K562 (cell line): Measurements from ENCODE around the gene VKORC1. TPM values are rescaled to one million over a fixed set of nuclear protein-coding genes. Genes with fewer than 3 reads are reported as not detected.
A peak's percentile ranks its signal among the peaks of the same experiment; 100 is the strongest.

Experiments used
- ATAC-seq: fragments of 200-7000 bp; cut with Tn5 transposase; 3 replicates; pipeline ENCODE4 v1.9.1; 2020; ENCODE audit warnings: moderate library complexity
- BruUV-seq: library from RNA; stranded (reverse); fragments of 400-500 nt; replicated peaks from 2 replicates; lab custom pipeline; 2021; lab: Mats Ljungman, UMichigan
- CTCF ChIA-PET: fragments of 300-600 bp; formaldehyde crosslinking; extraction: SDS; loops from one replicate; lab custom pipeline; 2021; ENCODE audit warnings: low intra/inter-chr PET ratio; lab: Yijun Ruan, JAX
- POLR2A ChIA-PET: fragments of 300-600, 350-650 bp; sonication (Branson Sonifier 250); formaldehyde crosslinking; extraction: SDS; loops from one replicate; lab custom pipeline; 2021; ENCODE audit warnings: antibody characterized with exemption, inconsistent platforms; lab: Yijun Ruan, JAX
- DNase-seq, 4 experiments: peaks; one replicate each; pipeline versions ENCODE4 v3.0.0 to v3.0.0-alpha.2; 2011 to 2018; ENCODE audit warnings: low spot score in 3 of 4, mixed read lengths in 3 of 4; ENCODE audit errors: extremely low read depth in 1 of 4
- FAIRE-seq: peaks from 2 replicates; lab custom pipeline; 2011; peaks lifted over from hg19 to GRCh38; lab: Jason Lieb, UNC
- H2AFZ ChIP-seq: 2 replicates; pipeline ENCODE4 v1.6.0; 2011; ENCODE audit warnings: low read depth, low read length, control low read depth, inconsistent platforms
- H3K27ac ChIP-seq: fragments of 200-600 bp; 3 replicates; pipeline ENCODE4 v1.8.0; 2011; ENCODE audit warnings: low read depth, mild to moderate bottlenecking, control low read depth, inconsistent platforms, low read length, moderate library complexity, mixed read lengths; ENCODE audit errors: extremely low read depth
- H3K27me3 ChIP-seq, 2 experiments: fragments of 300-600 bp in 1 of 2; 2 replicates in 1 of 2; 3 replicates in 1 of 2; pipeline versions ENCODE4 v1.6.0 to v1.8.0; 2011; ENCODE audit warnings: inconsistent platforms in 2 of 2, low read length in 2 of 2, mild to moderate bottlenecking in 1 of 2, mixed read lengths in 1 of 2, moderate library complexity in 1 of 2; ENCODE audit not compliant: control insufficient read depth in 2 of 2, insufficient read depth in 2 of 2
- H3K36me3 ChIP-seq: fragments of 300-600 bp; 3 replicates; pipeline ENCODE4 v1.8.0; 2011; ENCODE audit warnings: mild to moderate bottlenecking, low read length, inconsistent platforms; ENCODE audit not compliant: control insufficient read depth, insufficient read depth
- H3K4me1 ChIP-seq, 2 experiments: fragments of 200-600 bp in 1 of 2; replicated peaks in 1 of 2; 2 replicates in 1 of 2; 3 replicates in 1 of 2; pipeline versions ENCODE4 v1.5.1 to v1.8.0; 2011; ENCODE audit warnings: inconsistent platforms in 2 of 2, low read length in 2 of 2, mild to moderate bottlenecking in 1 of 2, mixed read lengths in 1 of 2, moderate library complexity in 1 of 2; ENCODE audit not compliant: control insufficient read depth in 2 of 2, insufficient read depth in 2 of 2
- H3K4me2 ChIP-seq: 2 replicates; pipeline ENCODE4 v1.6.1; 2011; ENCODE audit warnings: low read length, control low read depth, inconsistent platforms, mixed read lengths; ENCODE audit not compliant: insufficient read depth
- H3K4me3 ChIP-seq: fragments of 200-600 bp; sonication (generic), shearing (Covaris generic); 2 replicates; pipeline ENCODE4 v1.5.1; 2016; ENCODE audit warnings: control low read depth, inconsistent platforms
- H3K79me2 ChIP-seq: fragments of 200-600 bp; 3 replicates; pipeline ENCODE4 v1.8.0; 2011; ENCODE audit warnings: low read length, inconsistent platforms; ENCODE audit not compliant: control insufficient read depth, insufficient read depth
- H3K9ac ChIP-seq, 2 experiments: 2 replicates each; pipeline versions ENCODE4 v1.6.0 to v1.6.1; 2011; ENCODE audit warnings: low read depth in 2 of 2, low read length in 2 of 2, control low read depth in 1 of 2, inconsistent platforms in 1 of 2, mild to moderate bottlenecking in 1 of 2, mixed read lengths in 1 of 2; ENCODE audit not compliant: insufficient read depth in 1 of 2
- H3K9me1 ChIP-seq: one replicate; pipeline ENCODE4 v1.6.0; 2011; ENCODE audit warnings: inconsistent platforms, mild to moderate bottlenecking, low read length, moderate library complexity; ENCODE audit not compliant: control insufficient read depth, insufficient read depth
- H3K9me3 ChIP-seq: replicated peaks from 2 replicates; pipeline ENCODE4 v1.5.1; 2011; ENCODE audit warnings: low read depth, low read length, inconsistent platforms; ENCODE audit not compliant: control insufficient read depth, insufficient read depth
- H4K20me1 ChIP-seq: replicated peaks from 2 replicates; pipeline ENCODE4 v1.6.1; 2011; ENCODE audit warnings: low read length, inconsistent platforms, mixed read lengths; ENCODE audit not compliant: control insufficient read depth, insufficient read depth
- CTCF ChIP-seq, 3 experiments: IDR thresholded peaks in 2 of 3; conservative IDR thresholded peaks in 1 of 3; 2 replicates each; pipeline ENCODE4 v1.5.1; 2011 to 2012; ENCODE audit warnings: low read length in 3 of 3, mild to moderate bottlenecking in 3 of 3, control low read depth in 2 of 3, improper control_type of control experiment in 1 of 3, inconsistent platforms in 1 of 3, low read depth in 1 of 3, mixed read lengths in 1 of 3, moderate library complexity in 1 of 3; ENCODE audit not compliant: insufficient read depth in 2 of 3
- DEAF1 ChIP-seq: fragments of 450-650 bp; formaldehyde crosslinking; IDR thresholded peaks from 2 replicates; pipeline ENCODE4 v1.4.0; 2020; ENCODE audit warnings: mild to moderate bottlenecking, moderate library complexity
- DLX4 ChIP-seq: fragments of 250-450 bp; sonication (Bioruptor Pico); IDR thresholded peaks from 2 replicates; pipeline ENCODE4 v1.6.1; 2021; ENCODE audit warnings: mild to moderate bottlenecking
- DNMT1 ChIP-seq: fragments of 450-650 bp; IDR thresholded peaks from 2 replicates; pipeline ENCODE4 v1.6.1; 2016; ENCODE audit warnings: antibody characterized with exemption, mild to moderate bottlenecking
- ETS1 ChIP-seq: conservative IDR thresholded peaks from 2 replicates; pipeline ENCODE4 v1.6.1; 2011; ENCODE audit warnings: low read depth, mild to moderate bottlenecking, low read length; ENCODE audit not compliant: control insufficient read depth
- IFI16 ChIP-seq: fragments of 250-450 bp; sonication (Bioruptor Pico); IDR thresholded peaks from 2 replicates; pipeline ENCODE4 v2.1.2; 2022; ENCODE audit warnings: mild to moderate bottlenecking, inconsistent platforms
- MBD2 ChIP-seq: sonication (generic); IDR thresholded peaks from 2 replicates; pipeline ENCODE4 v1.6.1; 2016; ENCODE audit warnings: low read depth, borderline replicate concordance
- MLX ChIP-seq, 2 experiments: fragments of 450-650 bp in 1 of 2; sonication (generic) in 1 of 2; formaldehyde crosslinking; conservative IDR thresholded peaks; 2 replicates each; pipeline versions ENCODE4 v1.4.0 to v1.8.1; 2020 to 2022; ENCODE audit warnings: mild to moderate bottlenecking in 1 of 2, missing genetic modification reagents in 1 of 2
- NFIC ChIP-seq: fragments of 450-650 bp; IDR thresholded peaks from 2 replicates; pipeline ENCODE4 v1.6.1; 2017; ENCODE audit warnings: mild to moderate bottlenecking, inconsistent platforms
- RBFOX2 ChIP-seq: fragments of 200-400 bp; formaldehyde crosslinking; IDR thresholded peaks from 2 replicates; pipeline ENCODE4 v1.6.1; 2017; ENCODE audit warnings: low read depth, mild to moderate bottlenecking, low read length, moderate library complexity
- TAF1 ChIP-seq: IDR thresholded peaks from 2 replicates; pipeline ENCODE4 v1.6.1; 2011; ENCODE audit warnings: mild to moderate bottlenecking, low read length, moderate library complexity; ENCODE audit not compliant: insufficient read depth, control insufficient read depth, severe bottlenecking; ENCODE audit errors: extremely low read depth
- VEZF1 ChIP-seq: fragments of 200-800 bp; sonication (Bioruptor generic); IDR thresholded peaks from 2 replicates; pipeline ENCODE4 v1.6.1; 2017; ENCODE audit warnings: missing genetic modification characterization, missing compliant biosample characterization
- ZNF165 ChIP-seq: fragments of 250-450 bp; sonication (Bioruptor Pico); IDR thresholded peaks from 2 replicates; pipeline ENCODE4 v1.4.0; 2020; ENCODE audit warnings: borderline replicate concordance
- WGBS: fragments of 100-300 bp; shearing (Covaris generic); methylation state at CpG from one replicate; pipeline ENCODE4 v1.1.6; 2016; ENCODE audit warnings: low coverage, mixed read lengths; ENCODE audit not compliant: insufficient coverage; ENCODE audit errors: missing lambda C conversion rate; 5-methylcytosine and 5-hydroxymethylcytosine counted together
- in situ Hi-C: fragments of 300-500 bp; cut with MboI; formaldehyde crosslinking; loops from 4 replicates; pipeline ENCODE4 v1.15.0; 2018; ENCODE audit warnings: inconsistent platforms, mixed read lengths
- intact Hi-C: fragments of 100-400 bp; cut with micrococcal nuclease; formaldehyde crosslinking; loops from 2 replicates; pipeline ENCODE4 v1.14.2; 2022
- polyA plus RNA-seq, 8 experiments: library from polyadenylated mRNA; depleted of rRNA in 4 of 8; stranded (reverse) in 5 of 8; unstranded in 3 of 8; fragments of >200 nt; fragmentation: Nextera tagmentation in 2 of 8; fragmentation: Illumina TruSeq in 1 of 8; extraction: Ambion mirVana in 2 of 8; extraction: Trizol in 1 of 8; gene quantifications; 2 replicates each; pipeline versions ENCODE4 v1.2.1 to v1.2.3, GENCODE V29; 2011 to 2014; ENCODE audit warnings: inconsistent platforms in 1 of 8, missing spikeins in 1 of 8
- total RNA-seq, 7 experiments: library from RNA; depleted of rRNA in 6 of 7; stranded (reverse); fragments of >200 nt in 6 of 7; fragmentation: Illumina TruSeq in 2 of 7; extraction: Trizol in 2 of 7; gene quantifications; 2 replicates each; pipeline versions ENCODE4 v1.2.1 to v1.2.3, GENCODE V29; 2011 to 2021; ENCODE audit warnings: low replicate concordance in 1 of 7

The VKORC1 gene
- total and polyA plus RNA-seq, 9 of the 15 experiments (the other 6 are each of a cell fraction or from before 2014, with no cell fraction given) = 30.0 to 119 (median 62.1) TPM

- ATAC-seq (peak; percentile 41), DNase-seq (peak in 3 of 4 experiments; percentile 11 to 51 (median 44)), FAIRE-seq (peak; percentile 67)
- H3K27me3 ChIP-seq = no peaks in the 10 kb centered on the region
- WGBS = 19% methylated on average over 5 of the region's 5 CpGs
- intact Hi-C loops = no loop called here
- H3K36me3 ChIP-seq = peaks cover 34% of the 10 kb centered on the region; the same call in 2 of the 3 replicates
- H3K9me3 ChIP-seq = no peaks in the 10 kb centered on the region
- H3K4me1 ChIP-seq = peaks cover 38 to 83% of the 10 kb centered on the region in 2 experiments
- H4K20me1 ChIP-seq = no peaks in the 10 kb centered on the region
- no peaks in the 10 kb centered on the region for H3K9me1 ChIP-seq
- H3K27ac ChIP-seq = peak overlapping the region; percentile 41; the same call in 1 of the 3 replicates
- ChIA-PET POLR2A (interaction anchor here (0.9 to 4.2 kb wide), 6 partner anchors 9 to 46 kb away, joined by 3 to 23 read pairs (median 4); partner anchors contain the start of genes FUS and KAT8), CTCF (no interaction called here)
- H3K4me2 ChIP-seq = peak overlapping the region; percentile 81
- H2AFZ ChIP-seq = peak overlapping the region; percentile 65
- H3K9ac ChIP-seq = peak overlapping the region in 1 of 2 experiments; percentile 87; a peak in 2 of 4 replicates
- H3K79me2 ChIP-seq = no peaks in the 10 kb centered on the region
- H3K4me3 ChIP-seq = no peak overlapping the region
- in situ Hi-C loops = no loop called here
- BruUV-seq = no TSS peak
- TF ChIP-seq NFIC (peak; percentile 42), IFI16 (no peak), DNMT1 (no peak), VEZF1 (CRISPR knock-in tag) (0 out of 2 replicates have a peak, but pooled peaks have one; percentile 16), ETS1 (no peak), MBD2 (no peak), DEAF1 (CRISPR knock-in tag) (no peak), ZNF165 (CRISPR knock-in tag) (no peak), TAF1 (no peak), CTCF (IDR thresholded peaks at IDR 0.05 in 2 of 3, conservative IDR thresholded peaks at IDR 0.05 in 1 of 3; ENCODE audit: insufficient read depth in 2 of 3, low read depth in 1 of 3, low read length in 3 of 3) (no peak), RBFOX2 (0 out of 2 replicates have a peak, but pooled peaks have one; percentile 8), MLX (CRISPR knock-in tag; conservative IDR thresholded peaks at IDR 0.05) (0 out of 4 replicates have a peak, but pooled peaks of 1 of the 2 experiments have one; percentile 43), DLX4 (CRISPR knock-in tag) (no peak)
These were observed 39.5 kb upstream of the VKORC1 start for GRCh38 chr16:31134091-31134571.
